Activated gamma-delta T cell treated with Interleukin-2 at 50 U/mL for 16 hours (primary cell): ENCODE results near the gene USP26.
"Not testable (repeated sequence)": the region's sequence is repeated elsewhere in the genome, so short reads cannot be mapped to it uniquely, and the experiment has no call there.

Experiments
- DNase-seq: peaks from one replicate; pipeline ENCODE4 v3.0.0-alpha.2; 2020

The USP26 gene, protein sequence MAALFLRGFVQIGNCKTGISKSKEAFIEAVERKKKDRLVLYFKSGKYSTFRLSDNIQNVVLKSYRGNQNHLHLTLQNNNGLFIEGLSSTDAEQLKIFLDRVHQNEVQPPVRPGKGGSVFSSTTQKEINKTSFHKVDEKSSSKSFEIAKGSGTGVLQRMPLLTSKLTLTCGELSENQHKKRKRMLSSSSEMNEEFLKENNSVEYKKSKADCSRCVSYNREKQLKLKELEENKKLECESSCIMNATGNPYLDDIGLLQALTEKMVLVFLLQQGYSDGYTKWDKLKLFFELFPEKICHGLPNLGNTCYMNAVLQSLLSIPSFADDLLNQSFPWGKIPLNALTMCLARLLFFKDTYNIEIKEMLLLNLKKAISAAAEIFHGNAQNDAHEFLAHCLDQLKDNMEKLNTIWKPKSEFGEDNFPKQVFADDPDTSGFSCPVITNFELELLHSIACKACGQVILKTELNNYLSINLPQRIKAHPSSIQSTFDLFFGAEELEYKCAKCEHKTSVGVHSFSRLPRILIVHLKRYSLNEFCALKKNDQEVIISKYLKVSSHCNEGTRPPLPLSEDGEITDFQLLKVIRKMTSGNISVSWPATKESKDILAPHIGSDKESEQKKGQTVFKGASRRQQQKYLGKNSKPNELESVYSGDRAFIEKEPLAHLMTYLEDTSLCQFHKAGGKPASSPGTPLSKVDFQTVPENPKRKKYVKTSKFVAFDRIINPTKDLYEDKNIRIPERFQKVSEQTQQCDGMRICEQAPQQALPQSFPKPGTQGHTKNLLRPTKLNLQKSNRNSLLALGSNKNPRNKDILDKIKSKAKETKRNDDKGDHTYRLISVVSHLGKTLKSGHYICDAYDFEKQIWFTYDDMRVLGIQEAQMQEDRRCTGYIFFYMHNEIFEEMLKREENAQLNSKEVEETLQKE

DNA sequence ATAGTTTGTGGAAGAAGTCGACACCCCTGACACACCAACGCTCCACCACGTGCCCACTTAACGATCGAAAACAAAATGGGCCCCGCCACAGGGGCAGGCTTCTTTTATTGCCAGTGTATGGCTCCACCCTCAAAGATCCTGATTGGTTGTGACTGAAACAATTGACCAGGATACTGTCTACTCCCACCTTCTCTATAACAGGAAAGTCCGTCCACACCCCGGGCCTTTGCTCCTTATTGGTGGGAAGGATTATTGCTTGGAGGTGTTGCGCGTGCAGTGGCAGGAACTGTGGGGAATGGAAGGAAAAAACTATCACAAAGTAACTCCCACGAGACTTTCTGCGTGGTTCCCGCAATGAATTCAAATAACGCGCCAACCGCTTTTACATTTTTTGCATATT is at the start of gene USP26:
USP26 (minus strand) TSS at position 79 of the 400 bp plus-strand sequence. CDS start 68,889 bp downstream, outside the sequence.
- no peak for DNase-seq

DNA sequence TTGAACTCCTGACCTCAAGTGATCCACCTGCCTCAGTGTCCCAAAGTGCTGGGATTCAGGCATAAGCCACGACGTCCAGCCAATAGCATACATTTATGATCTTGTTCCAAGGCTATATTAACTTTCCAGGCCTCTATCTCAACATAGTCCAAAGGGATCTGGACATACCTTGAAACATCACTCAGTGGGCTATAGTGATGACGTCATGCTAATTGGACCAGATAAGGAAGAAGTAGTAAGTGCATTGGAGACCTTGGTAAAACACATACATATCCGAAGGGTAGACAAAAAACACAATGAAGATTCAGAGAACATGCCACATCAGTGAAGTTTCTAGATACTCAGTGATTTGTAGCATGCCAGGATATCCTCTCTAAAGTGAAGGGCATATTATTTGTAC is 37.4 kb upstream of the USP26 start:
- DNase-seq = no peak

DNA sequence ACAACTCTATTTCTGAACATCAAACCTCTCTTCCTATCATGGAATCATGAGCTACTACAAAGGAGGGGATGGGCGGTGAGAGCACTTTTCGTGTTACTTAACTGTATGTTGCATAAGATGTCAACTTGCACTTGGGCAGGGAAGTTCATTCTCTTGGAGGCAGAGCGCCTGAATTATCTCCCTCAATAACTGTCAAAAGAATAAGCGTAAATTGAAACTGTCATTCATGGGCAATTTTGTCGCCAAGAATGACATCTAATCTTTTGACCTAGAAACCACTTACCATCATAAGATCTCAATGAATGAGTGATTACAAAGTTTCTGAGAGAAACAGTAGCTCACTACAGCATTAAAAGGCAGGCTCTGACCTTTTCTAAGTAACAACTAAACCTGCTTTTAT is 23.5 kb upstream of the USP26 start:
- DNase-seq = no peak

DNA sequence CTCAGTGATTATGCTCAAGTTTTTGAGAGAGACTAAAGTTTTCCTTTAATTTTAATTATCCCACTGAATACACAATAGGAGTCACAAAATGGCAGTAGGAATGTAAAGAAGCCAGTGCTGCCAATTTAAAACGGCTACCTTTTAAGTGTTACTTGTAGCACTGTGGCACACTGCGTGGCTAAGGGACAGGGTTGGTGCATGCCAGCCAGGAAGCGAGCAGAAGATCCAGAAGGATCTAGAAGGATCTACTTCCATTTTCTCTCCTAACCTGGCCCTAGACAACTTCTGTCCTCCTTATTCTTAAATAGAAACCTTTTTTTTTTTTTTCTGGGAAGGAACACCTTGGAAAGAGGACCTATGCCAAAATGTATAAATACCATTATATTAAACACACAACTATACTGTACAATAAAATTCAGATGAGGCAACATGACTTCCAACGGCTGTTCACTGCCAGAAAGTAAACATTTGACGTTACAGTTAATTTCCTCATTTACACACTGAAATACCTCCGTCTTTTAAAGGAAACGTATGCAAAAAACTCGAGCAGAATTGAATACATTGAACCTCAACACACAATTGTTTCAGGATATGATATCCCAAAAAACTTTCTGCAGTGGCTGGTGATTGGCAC is 2.7 kb downstream of the USP26 start:
- no peak for DNase-seq

DNA sequence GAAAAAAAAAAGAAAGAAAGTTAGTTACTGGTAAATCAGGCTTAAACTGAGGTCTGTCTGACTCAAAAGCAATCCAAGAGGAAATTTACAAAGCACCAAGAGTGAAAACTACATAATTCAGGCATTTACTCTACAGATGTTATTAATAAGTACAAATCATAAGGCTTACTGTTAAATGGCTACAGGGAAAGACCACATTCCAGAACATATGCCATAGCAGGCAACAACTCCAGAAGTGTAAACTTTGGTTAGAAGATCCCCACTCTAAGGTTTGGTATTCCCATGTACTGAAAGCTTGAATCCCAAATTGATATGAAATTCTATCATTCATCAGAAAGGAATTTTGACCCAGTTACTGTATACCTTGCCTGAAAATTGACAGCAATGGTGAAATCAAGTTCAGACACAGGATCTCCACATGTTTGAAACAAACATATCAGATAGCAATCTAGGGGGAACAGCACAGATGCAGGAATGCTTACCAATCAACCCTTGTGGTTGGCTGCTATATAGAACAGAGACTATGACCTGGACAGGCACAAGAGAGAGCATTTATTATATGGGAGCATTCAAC is 6.6 kb downstream of the USP26 start:
- DNase-seq = no peak

DNA sequence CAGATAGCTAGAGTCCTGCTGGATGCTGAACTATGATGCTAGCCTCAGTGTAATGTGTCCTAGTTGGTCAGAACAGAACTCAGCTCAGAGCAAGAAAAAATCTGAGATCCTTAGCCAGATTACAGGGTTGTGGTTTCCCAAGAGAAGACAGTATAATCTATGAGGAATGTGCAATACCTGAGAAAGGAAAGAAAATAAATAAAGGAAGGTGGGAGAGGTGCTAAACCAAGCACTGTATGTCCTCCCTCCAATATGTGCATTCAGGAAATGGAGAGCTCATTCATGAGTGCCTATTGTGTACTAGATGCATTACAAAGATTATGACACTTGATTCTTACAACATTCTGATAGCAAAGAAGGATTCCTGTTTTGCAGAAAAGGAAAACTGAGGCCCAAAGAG is 7.5 kb downstream of the USP26 start:
- no peak for DNase-seq

DNA sequence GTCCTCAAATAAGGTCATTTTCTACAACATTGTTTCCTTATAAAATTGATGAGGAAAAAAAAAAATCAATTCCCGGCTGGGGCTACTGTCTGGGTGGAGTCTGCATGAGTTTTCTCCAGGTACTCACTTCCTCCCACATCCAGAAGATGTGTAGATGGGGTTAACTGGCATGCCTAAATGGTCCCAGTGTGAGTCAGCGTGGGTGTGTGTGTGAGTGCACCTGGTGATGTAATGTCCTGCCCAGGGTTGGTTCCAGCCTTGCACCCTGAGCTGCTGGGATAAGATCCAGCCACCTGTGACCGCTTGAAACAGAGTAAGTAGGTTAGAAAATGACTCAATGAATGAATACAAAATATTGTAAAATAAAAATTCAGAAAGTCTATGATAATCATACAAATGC is 11.1 kb downstream of the USP26 start:
- DNase-seq = no peak

DNA sequence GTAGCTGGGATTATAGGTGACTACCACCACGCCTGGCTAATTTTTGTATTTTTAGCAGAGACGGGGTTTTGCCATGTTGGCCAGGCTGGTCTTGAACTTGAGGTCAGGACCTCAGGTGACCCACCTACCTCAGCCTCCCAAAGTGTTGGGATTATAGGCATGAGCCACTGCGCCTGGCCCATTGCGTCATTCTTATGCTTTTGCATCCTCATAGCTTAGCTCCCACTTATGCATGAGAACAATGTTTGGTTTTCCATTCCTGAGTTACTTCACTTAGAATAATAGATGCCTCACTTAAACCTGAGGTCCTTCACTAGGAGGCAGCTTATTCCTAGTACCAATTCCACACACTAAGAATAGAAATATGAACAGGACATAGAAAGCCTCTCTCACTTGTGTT is 11.9 kb downstream of the USP26 start:
- DNase-seq = not testable (repeated sequence)

DNA sequence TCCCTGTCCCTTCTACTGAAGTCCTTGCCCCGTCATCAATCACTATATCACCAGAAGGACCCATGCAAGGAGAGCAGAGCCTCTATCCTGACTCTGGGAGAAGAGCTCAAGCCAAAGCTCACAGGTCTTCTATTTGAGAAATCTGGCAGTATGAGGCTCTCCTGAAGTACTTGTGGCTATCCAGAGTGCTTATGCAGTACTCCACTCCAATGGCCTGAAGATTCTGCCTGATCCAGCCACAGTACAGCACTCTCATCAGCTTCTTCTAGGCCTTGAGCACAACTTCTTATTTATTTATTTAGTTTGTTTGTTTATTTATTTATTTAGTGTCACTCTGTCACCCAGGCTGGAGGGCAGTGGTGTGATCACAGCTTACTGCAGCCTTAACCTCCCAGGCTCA is 13.0 kb downstream of the USP26 start:
- DNase-seq = no peak

DNA sequence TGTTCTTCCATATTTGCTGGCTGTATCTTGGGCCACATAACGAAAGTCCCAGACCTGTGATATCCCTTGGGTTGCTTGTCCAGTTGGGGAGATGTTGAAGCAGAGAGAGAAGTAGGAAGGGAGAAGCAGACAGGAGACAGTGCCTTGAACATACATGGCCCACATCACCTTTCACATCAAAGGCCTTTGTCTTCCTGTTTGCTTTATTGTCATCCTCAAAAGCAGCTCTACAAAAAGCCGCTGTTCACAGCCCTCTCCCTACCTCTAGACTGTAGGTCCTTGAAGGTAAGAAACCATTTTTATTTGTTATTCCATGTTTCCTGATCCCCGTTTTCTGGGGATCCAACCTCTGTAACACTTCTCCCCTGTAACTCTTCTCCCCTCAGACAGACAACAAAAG is 14.9 kb downstream of the USP26 start:
- no peak for DNase-seq

DNA sequence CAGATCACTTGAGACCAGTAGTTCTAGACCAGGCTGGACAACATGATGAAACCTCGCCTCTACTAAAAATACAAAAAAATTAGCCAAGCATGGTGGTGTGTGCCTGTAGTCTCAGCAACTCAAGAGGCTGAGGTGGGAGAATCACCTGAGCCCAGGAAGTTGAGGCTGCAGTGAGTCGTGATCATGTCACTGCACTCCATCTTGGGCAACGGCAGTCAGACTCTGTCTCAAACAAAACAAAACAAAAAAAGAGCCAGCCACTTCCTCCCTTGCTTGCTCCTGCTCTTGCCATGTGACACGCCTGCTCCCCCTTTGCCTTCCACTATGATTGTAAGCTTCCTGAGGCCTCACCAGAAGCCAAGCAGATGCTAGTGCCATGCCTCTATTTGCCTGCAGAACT is 19.1 kb downstream of the USP26 start:
- DNase-seq = not testable (repeated sequence)

DNA sequence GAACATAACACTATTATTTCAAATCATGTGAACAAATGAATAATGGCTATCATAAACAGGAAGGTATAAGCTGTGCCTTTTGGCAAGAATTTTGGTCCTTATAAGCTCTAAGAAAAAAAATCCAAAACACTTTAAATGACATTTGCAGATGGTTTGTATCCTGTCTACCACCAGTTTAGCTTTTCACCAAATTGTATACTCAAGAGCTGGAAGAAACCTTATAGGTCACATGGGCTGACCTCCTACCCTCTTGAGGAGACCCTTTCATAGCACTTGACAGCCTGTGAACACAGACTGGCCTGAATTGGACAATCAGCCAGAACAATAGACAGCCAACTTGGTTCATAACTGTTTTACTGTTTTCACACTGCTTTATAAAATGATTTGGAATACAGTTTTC is 24.3 kb downstream of the USP26 start:
- DNase-seq = no peak

DNA sequence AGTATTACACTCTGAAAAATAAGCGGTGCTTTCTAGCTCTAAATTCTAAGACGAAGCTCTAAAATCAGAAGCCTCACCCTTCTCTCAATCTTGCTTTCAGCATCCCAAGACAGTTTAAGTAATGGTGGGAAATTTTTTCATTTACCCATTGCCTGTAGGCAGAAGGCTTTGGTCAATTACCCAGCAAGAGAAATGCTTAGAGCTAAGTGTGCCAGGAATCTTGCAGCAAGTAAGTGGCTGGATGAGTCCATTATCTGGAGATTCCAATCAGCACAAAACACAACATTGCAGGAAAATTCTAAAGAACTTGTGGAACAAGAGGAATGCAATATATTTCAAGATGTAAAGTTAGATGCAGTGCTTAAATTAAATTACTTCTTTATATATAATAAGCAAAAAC is 28.4 kb downstream of the USP26 start:
- DNase-seq = no peak

DNA sequence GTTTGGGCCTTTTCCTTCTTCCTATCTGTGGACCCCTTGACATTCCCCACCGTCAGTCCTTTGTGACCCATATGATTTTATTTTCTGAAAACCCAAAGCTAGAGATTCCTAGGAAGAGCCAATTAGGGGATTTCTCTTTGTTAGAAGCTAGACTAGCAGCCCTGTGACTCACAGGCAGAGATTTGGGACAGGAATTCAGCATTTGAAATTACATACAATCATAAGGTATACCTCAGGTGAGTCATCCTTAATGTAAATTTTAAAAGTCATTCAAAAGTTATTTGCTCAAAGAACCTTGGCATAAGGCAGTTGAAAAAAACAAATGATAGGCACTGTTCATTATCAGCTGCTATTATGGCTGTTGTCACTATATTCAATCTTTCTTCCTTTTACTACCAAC is 40.6 kb downstream of the USP26 start:
- no peak for DNase-seq

DNA sequence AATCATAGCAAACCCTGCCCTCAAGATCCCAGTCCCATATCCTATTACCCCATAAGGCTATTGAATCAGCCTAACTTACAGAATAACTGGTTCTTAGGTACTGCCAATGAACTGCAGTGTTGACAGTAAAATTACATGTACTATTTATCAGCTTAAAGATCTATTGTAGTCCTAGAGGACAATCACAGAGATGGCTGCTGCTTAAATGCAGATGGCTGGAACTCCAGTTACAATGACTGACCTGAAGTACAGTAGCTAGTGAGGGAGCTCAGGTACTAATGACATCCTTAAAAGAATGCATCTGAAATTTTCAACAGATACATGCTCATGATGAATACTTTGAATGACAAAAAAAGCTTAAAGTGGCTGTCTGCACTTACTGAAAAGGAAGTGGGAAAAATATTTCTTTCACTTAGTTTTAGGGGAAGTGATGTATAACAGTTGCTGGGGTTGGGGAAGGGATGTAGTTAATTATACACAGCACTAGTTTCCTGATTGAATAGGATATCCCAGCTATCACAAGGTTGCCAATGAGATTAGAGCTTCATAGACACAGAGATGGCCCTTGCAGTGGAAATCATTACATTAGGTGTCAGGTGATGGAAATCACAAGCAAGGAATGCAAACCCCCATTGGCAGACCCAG is 42.0 kb downstream of the USP26 start:
- no peak for DNase-seq

DNA sequence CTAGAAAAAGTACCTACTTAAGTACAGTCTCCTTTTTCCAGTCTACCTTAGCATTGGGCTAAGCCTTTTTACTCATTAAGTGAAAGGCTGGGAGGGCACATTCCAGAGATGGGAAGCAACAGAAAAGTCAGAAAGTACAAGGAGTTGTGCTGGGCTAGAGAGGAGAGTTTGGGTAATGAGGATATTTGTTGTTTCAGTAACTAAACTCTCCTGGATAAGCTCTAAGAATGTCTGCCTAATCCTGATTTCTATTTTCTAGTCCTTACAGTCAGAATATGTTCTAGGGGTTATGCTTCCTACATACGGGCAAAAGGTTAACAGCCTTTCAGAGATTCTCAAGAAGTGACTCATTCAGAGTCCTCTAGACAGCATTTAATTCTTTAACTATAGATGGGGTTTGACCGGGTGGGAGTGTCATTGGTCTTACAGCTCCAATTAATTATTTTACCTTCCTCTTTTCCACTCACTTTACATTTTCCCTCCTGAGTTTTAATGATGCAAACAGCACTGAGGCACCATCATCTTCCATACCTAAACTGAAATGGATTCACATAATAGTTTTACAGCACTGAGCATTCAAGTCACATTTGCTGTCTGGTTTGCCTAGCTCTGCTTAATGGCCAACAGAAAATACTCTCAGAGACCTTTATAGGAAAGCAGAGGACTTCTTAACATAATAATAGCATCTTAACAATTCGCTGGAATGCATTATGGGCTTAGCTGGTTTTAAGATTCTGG is 42.9 kb downstream of the USP26 start:
- DNase-seq = no peak

DNA sequence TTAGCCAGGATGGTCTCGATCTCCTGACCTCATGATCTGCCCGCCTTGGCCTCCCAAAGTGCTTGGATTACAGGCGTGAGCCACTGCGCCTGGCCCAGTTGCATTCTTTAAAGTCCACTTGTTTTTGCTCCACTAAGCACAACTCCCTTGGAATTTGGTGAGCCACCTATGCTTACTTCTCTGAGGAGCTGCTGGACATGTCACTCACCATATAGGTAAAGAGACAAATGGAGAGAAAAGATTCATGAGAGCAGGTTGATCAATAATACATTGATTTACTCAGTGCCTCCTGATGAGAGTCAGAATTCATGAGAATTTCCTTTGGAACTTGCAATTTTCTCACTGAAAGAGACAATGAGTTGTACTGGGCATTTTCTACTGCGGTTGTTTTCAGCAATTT is 48.2 kb downstream of the USP26 start:
- no peak for DNase-seq

DNA sequence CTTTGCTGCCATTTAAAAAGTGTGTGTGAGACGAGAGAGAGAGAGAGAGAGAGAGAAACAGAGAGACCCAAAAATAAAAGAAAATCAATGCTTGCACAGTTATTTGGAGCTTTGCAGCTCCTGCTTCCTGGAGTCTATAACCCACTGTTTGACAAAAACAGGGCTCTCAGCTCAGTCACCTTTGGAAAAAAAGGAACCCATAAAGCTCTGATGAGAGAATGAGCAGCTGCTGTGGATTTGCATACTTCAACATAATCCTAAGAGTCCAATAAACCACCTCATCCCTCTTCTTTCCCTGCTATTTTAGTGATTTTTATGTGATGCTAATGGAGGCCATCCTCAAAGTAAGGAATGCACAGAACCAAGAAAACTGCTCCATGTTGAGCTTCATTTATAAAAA is 50.3 kb downstream of the USP26 start:
- DNase-seq = no peak

DNA sequence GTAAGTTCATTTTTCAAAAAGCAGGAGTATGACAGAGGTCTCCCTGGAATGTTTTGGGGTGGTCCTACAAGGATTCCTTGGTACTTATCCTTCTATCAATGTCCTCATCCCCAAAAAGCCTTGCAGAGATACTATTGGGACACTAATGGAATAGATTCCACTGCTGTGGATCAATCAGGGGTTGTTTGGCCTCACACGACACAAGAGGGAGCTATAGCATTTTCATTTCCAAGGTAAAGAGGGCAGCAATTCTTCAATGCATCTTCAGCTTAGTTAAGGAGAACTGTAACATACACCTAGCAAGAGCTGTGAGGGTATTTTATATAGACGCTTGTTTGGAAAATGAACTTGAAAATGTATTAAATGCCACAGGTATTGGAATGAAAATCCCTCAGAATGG is 50.9 kb downstream of the USP26 start:
- DNase-seq = no peak

DNA sequence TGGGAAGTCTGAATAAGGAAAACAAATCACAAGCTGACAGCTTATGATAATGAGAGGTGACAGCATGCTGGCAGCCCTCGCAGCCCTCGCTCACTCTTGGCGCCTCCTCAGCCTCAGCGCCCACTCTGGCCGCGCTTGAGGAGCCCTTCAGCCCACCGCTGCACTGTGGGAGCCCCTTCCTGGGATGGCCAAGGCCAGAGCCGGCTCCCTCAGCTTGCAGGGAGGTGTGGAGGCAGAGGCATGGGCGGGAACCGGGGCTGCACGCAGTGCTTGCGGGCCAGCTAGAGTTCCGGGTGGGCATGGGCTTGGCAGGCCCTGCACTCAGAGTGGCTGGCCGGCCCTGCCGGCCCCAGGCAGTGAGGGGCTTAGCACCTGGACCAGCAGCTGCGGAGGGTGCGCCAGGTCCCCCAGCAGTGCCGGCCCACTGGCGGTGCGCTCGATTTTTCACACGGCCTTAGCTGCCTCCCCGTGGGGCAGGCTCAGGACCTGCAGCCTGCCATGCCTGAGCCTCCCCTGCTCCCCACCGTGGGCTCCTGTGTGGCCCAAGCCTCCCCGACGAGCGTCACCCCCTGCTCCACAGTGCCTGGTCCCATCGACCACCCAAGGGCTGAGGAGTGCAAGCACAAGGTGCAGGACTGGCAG is 52.6 kb downstream of the USP26 start:
- DNase-seq = not testable (repeated sequence)

DNA sequence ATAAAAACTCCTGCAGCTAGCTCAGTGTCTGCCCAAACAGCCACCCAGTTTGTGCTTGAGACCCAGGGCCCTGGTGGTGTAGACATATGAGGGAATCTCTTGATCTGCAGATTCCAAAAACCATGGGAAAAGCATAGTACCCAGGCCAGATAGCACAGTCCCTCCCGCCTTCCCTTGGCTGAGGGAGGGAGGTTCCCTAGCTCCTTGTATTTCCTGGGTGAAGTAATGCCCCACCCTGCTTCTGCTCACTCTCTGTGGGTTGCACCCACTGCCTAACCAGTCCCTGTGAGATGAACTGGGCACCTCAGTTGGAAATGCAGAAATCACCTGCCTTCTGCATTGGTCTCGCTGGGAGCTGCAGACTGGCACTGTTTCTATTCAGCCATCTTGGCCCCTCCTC is 54.6 kb downstream of the USP26 start:
- DNase-seq = no peak
